ENCODE results near the gene NTN5. TPM values are rescaled to one million over a fixed set of nuclear protein-coding genes. Genes with fewer than 3 reads are reported as not detected.

The NTN5 gene
- total RNA-seq, 1 experiment from 2014 or later = 0.55 TPM

DNA sequence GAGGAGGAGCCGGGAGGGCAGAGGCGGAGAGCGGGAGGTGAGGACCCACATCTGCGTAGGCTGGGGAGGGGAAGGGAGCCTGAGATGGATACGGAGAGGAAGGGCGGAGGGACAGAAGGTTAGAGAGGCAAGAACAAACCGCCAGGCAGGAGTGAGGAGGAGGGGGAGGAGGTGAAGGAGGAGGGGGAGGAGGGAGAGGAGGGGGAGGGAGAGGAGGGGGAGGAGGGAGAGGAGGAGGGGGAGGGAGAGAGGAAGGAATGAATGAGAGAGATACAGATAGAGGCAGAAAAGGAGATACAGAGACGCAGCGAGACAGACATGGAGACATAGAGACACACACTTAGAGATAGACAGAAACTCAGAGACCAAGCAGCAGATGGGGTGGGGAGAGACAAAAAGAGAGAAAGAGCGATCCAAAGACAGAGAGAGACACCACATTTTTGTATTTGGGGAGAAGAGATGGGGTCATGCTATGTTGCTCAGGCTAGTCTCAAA lies 26.0 kb downstream of the NTN5 start:
- Histone ChIP-seq H3T11ph (ENCODE audit: low read length) (no peak overlapping the region), H3K27me3 (ENCODE audit: insufficient read depth, low read length) (no peaks in the 10 kb centered on the region), H3K4me2 (ENCODE audit: insufficient read depth, insufficient read length, low read length) (no peak overlapping the region), H3K56ac (ENCODE audit: insufficient read length, low read depth, low read length) (no peak overlapping the region), H4K91ac (ENCODE audit: insufficient read length, low read depth, low read length) (no peak overlapping the region), H4K5ac (ENCODE audit: insufficient read length, low read depth, low read length) (no peak overlapping the region), H3K4ac (ENCODE audit: low read depth, low read length) (no peak overlapping the region), H2AFZ (ENCODE audit: low read length) (no peak overlapping the region), H3K9ac (ENCODE audit: extremely low read depth, insufficient read length, low read length) (no peak overlapping the region), H3K18ac (ENCODE audit: insufficient read length, low read depth, low read length) (no peak overlapping the region), H3K14ac (ENCODE audit: insufficient read depth, low read length) (no peak overlapping the region), H2BK15ac (ENCODE audit: low read depth, low read length) (no peak overlapping the region), H3K79me2 (ENCODE audit: insufficient read depth, low read length) (no peaks in the 10 kb centered on the region), H3K9me3 (ENCODE audit: control insufficient read depth, low read depth, low read length) (no peaks in the 10 kb centered on the region), H3K79me1 (ENCODE audit: insufficient read depth, low read depth, low read length, poor library complexity, severe bottlenecking) (no peaks in the 10 kb centered on the region), H2BK12ac (ENCODE audit: insufficient read length, low read depth, low read length) (no peak overlapping the region), H3K27ac (ENCODE audit: insufficient read length, low read depth, low read length) (no peak overlapping the region), H2BK120ac (ENCODE audit: low read depth, low read length, poor library complexity, severe bottlenecking) (no peak overlapping the region), H2BK20ac (ENCODE audit: low read depth, low read length, poor library complexity, severe bottlenecking) (no peak overlapping the region), H3K4me1 (ENCODE audit: insufficient read depth, low read length) (no peaks in the 10 kb centered on the region), H4K20me1 (ENCODE audit: control insufficient read depth, insufficient read depth, insufficient read length) (no peaks in the 10 kb centered on the region), H3K23me2 (ENCODE audit: insufficient read length, low read depth, low read length, poor library complexity, severe bottlenecking) (peaks cover 16% of the 10 kb centered on the region), H4K8ac (replicated peaks; ENCODE audit: insufficient read length, low read depth, low read length) (no peak overlapping the region), H3K23ac (ENCODE audit: insufficient read length, low read depth, low read length) (no peak overlapping the region), H2AK5ac (ENCODE audit: insufficient read length, low read length) (no peak overlapping the region), H2BK5ac (ENCODE audit: insufficient read length, low read length) (no peak overlapping the region)
- H3K36me3 Mint-ChIP-seq (ENCODE audit: insufficient read depth in 1 of 3, low read depth in 3 of 3) = peaks cover 4 to 17% (median 14%) of the 10 kb centered on the region in 3 experiments
- no peak for TF ChIP-seq CTCF (conservative IDR thresholded peaks at IDR 0.05)
- peak overlapping the region; percentile 84 to 93; a peak in 4 of 5 replicates for H3K4me3 Mint-ChIP-seq
- H3K4me1 Mint-ChIP-seq = peaks cover 14 to 17% of the 10 kb centered on the region in 2 experiments
- peak overlapping the region in 2 of 3 experiments; percentile 2 to 8; a peak in 1 of 7 replicates for H3K27ac Mint-ChIP-seq
- peaks cover 0 to 4% of the 10 kb centered on the region in 2 experiments; a peak in 2 of 5 replicates for H3K9me3 Mint-ChIP-seq
- no CpG with 5 or more reads among the region's 10 CpGs for WGBS (ENCODE audit: extremely low coverage, insufficient read length, low lambda C conversion rate)
- H3K27me3 Mint-ChIP-seq (ENCODE audit: low read depth) = peaks cover 3% of the 10 kb centered on the region
- peak; percentile 96 for DNase-seq
